Measurements from ENCODE around the gene ZNF540.
"Not testable (repeated sequence)": the region's sequence is repeated elsewhere in the genome, so short reads cannot be mapped to it uniquely, and the experiment has no call there.

The ZNF540 gene

GRCh38 chr19:37594304-37594981 is at the start of gene ZNF540, which contains the start of gene ZNF571:
TSS of gene ZNF540 (plus strand) at chr19:37594876. CDS start at chr19:37598448, 3,572 bp downstream.
TSS of gene ZNF571 (minus strand) at chr19:37594792. CDS start at chr19:37586676, 8,116 bp downstream.
- peak; percentile 95 to 99 for DNase-seq

GRCh38 chr19:37551129-37551993 is 43.3 kb upstream of the ZNF540 start:
- DNase-seq: no peak

- DNase-seq: no peak
Observed at GRCh38 chr19:37563518-37563917, 31.2 kb upstream of the ZNF540 start.

- no peak for DNase-seq
Observed at GRCh38 chr19:37564624-37565369, 29.9 kb upstream of the ZNF540 start.

GRCh38 chr19:37565370-37565669 is 29.4 kb upstream of the ZNF540 start:
- DNase-seq: no peak

- no peak for DNase-seq
Observed at GRCh38 chr19:37572203-37572602, 22.5 kb upstream of the ZNF540 start.

GRCh38 chr19:37583340-37583739 is 11.3 kb upstream of the ZNF540 start:
- DNase-seq: no peak

GRCh38 chr19:37593996-37594303 is 726 bp upstream of the ZNF540 start:
- no peak for DNase-seq

- DNase-seq: peak; percentile 50 to 51
Observed at GRCh38 chr19:37594982-37595382, 306 bp downstream of the ZNF540 start.

- no peak for DNase-seq
Observed at GRCh38 chr19:37635076-37636056, 40.7 kb downstream of the ZNF540 start.

GRCh38 chr19:37654118-37654517 is 59.4 kb downstream of the ZNF540 start:
- no peak for DNase-seq

GRCh38 chr19:37654629-37655300 is 60.1 kb downstream of the ZNF540 start:
- peak; percentile 51 to 80 for DNase-seq

GRCh38 chr19:37655301-37655688 is 60.6 kb downstream of the ZNF540 start, which contains the start of gene ZFP30:
TSS of gene ZFP30 (minus strand) at chr19:37655465. CDS start at chr19:37647822, 7,643 bp downstream.
- peak; percentile 82 to 94 for DNase-seq

- DNase-seq: peak; percentile 72 to 75
Observed at GRCh38 chr19:37655689-37656371, 61.2 kb downstream of the ZNF540 start.

GRCh38 chr19:37657157-37657556 is 62.5 kb downstream of the ZNF540 start:
- not testable (repeated sequence) for DNase-seq

Measured in SHP77 (cell line).